Epithelial cell of esophagus (primary cell): ENCODE measurements around the gene GJB2.
A peak's percentile ranks its signal among the peaks of the same experiment; 100 is the strongest.

Experiments
- DNase-seq: peaks from one replicate; pipeline ENCODE4 v3.0.0; 2010; ENCODE audit warnings: low read depth
- H3K4me3 ChIP-seq: 2 replicates; pipeline ENCODE4 v1.5.1; 2011; ENCODE audit warnings: mild to moderate bottlenecking, low read length, control low read depth
- CTCF ChIP-seq: IDR thresholded peaks from 2 replicates; pipeline ENCODE4 v1.5.1; 2011; ENCODE audit warnings: low read depth, mild to moderate bottlenecking, low read length, control low read depth, inconsistent platforms; ENCODE audit not compliant: insufficient read depth; ENCODE audit errors: missing control alignments

The GJB2 gene

GRCh38 chr13:20192836-20193161 is at the start of gene GJB2:
Gene GJB2, minus strand, starts transcription at chr13:20192938. Its CDS starts 3,357 bp downstream, at chr13:20189581.
- TF ChIP-seq CTCF: no peak
- H3K4me3 ChIP-seq: peak within 1 kb of the TSS; percentile 80
- peak; percentile 65 for DNase-seq

- H3K4me3 ChIP-seq: no peak overlapping the region
- DNase-seq: peak; percentile 11
- no peak for TF ChIP-seq CTCF
Observed at GRCh38 chr13:20241593-20241992, 48.9 kb upstream of the GJB2 start.

- no peak for TF ChIP-seq CTCF
- no peak for DNase-seq
- H3K4me3 ChIP-seq: no peak overlapping the region
Observed at GRCh38 chr13:20239748-20240147, 47.0 kb upstream of the GJB2 start.

- no peak for DNase-seq
- TF ChIP-seq CTCF: no peak
- H3K4me3 ChIP-seq: peak overlapping the region; percentile 59
Observed at GRCh38 chr13:20232556-20233277, 40.0 kb upstream of the GJB2 start.

- H3K4me3 ChIP-seq: peak within 1 kb of the TSS; percentile 59
- TF ChIP-seq CTCF: no peak
- peak; percentile 52 for DNase-seq
Observed at GRCh38 chr13:20231839-20232555, 39.3 kb upstream of the GJB2 start, which contains the start of gene GJB6. Gene GJB6, minus strand, starts transcription at chr13:20232319. Its CDS starts 8,839 bp downstream, at chr13:20223480.

GRCh38 chr13:20230913-20231838 is 38.4 kb upstream of the GJB2 start:
- TF ChIP-seq CTCF: no peak
- DNase-seq: no peak
- peak overlapping the region; percentile 59 for H3K4me3 ChIP-seq
